ENCODE measurements around the gene MORN2. TPM values are rescaled to one million over a fixed set of nuclear protein-coding genes. Genes with fewer than 3 reads are reported as not detected.

MORN2 gene
- total RNA-seq, 4 donors from 2014 or later: 6.1 to 17.2 (median 10.3) TPM

DNA sequence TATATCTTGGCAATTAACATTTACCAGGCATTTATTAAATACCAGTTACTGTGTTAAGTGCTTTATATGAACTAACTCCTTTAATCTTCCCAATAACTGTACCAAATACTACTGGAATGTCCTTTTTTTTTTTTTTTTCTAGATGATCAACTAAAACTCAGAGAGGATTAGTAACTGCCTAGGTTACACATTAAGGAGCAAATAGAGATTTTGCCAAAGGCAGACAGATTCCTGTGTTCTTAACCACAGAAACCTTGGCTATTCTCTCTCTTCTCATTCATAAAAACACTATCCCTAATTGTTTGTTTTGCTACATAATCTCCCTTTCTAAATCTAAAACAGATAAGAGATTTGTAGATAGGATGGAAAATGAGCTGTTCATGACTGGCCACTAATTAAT, 13.3 kb upstream of the MORN2 start:
- Histone ChIP-seq H3K4me1 (no peaks in the 10 kb centered on the region), H3K27me3 (no peaks in the 10 kb centered on the region), H3K27ac (no peak overlapping the region), H3K36me3 (peaks cover 0 to 78% (median 0%) of the 10 kb centered on the region in 3 donors), H3K9me3 (no peaks in the 10 kb centered on the region), H3K4me3 (no peak overlapping the region)
- TF ChIP-seq POLR2A (IDR thresholded peaks at IDR 0.05): no peak
- no peak for TF ChIP-seq EP300 (IDR thresholded peaks at IDR 0.05)
- TF ChIP-seq, protein P1, sequence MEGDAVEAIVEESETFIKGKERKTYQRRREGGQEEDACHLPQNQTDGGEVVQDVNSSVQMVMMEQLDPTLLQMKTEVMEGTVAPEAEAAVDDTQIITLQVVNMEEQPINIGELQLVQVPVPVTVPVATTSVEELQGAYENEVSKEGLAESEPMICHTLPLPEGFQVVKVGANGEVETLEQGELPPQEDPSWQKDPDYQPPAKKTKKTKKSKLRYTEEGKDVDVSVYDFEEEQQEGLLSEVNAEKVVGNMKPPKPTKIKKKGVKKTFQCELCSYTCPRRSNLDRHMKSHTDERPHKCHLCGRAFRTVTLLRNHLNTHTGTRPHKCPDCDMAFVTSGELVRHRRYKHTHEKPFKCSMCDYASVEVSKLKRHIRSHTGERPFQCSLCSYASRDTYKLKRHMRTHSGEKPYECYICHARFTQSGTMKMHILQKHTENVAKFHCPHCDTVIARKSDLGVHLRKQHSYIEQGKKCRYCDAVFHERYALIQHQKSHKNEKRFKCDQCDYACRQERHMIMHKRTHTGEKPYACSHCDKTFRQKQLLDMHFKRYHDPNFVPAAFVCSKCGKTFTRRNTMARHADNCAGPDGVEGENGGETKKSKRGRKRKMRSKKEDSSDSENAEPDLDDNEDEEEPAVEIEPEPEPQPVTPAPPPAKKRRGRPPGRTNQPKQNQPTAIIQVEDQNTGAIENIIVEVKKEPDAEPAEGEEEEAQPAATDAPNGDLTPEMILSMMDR (IDR thresholded peaks at IDR 0.05): no peak
- DNase-seq (ENCODE audit: low spot score in 2 of 2): no peak

DNA sequence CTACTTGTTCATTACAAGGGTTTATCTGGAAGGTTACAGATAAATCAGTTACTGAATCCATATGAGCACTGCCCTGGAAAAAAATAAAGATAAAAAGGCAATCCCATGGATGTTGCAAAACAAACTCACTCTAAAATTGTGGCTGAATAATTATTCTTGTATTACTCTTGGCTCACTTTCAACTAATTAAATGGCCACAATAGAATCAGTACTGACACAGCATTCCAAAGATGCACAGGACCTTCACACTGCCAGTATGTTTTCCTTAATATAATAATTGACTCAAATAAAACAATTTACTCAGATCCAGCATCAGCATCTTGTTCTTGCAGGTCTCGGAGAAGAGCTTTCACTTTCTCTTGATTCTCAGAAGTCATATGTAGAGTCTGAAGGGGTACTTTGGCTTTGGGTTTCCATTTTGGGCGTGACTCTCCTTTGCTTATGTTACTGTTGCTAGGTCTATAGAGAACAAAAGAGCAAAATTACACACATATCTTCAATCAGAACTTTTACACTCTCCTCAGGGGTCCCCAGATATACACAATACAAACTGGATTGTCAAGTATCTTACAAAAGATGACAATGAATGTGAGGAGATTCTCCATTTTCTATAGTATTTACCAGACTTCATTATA, 12.6 kb upstream of the MORN2 start:
- no peaks in the 10 kb centered on the region for H3K27me3 ChIP-seq
- WGBS, 2 donors: 86 to 94% methylated on average over 2 of the region's 2 CpGs
- H3K4me1 ChIP-seq: no peaks in the 10 kb centered on the region
- H3K36me3 ChIP-seq: peaks cover 0 to 78% (median 0%) of the 10 kb centered on the region in 3 donors
- TF ChIP-seq POLR2A (IDR thresholded peaks at IDR 0.05) (no peak), EP300 (IDR thresholded peaks at IDR 0.05) (no peak)
- TF ChIP-seq, protein P1 (IDR thresholded peaks at IDR 0.05): no peak
- no peak for DNase-seq (ENCODE audit: low spot score in 2 of 2)
- H3K9me3 ChIP-seq: no peaks in the 10 kb centered on the region
- H3K27ac ChIP-seq: no peak overlapping the region
- H3K4me3 ChIP-seq: no peak overlapping the region

DNA sequence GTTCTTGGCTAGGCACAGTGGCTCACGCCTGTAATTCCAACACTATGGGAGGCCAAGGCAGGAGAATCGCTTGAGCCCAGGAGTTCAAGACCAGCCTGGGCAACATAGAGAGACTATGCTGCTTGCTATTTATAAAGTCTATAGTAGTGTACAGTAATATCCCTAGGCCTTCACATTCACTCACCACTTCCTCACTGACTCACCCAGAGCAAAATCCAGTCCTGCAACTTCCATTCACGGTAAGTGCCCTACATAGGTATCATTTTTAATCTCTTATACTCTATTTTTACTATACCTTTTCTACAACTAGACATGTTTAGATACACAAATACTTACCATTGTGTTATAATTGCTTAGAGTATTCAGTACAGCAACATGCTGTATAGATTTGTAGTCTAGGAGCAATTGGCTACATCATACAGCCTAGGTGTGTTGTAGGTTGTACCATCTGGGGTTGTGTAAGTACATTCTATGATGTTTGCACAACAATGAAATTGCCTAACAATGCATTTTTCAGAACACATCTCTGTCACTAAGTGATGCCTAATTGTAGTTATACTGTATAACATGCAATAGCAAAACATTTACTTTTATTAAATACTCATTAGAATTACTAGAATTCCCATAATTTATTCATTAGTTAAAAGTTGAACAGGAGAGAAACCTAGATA, 8.9 kb upstream of the MORN2 start:
- Histone ChIP-seq H3K4me3 (no peak overlapping the region), H3K4me1 (no peaks in the 10 kb centered on the region), H3K27me3 (no peaks in the 10 kb centered on the region), H3K27ac (no peak overlapping the region), H3K9me3 (peaks cover 0 to 22% (median 0%) of the 10 kb centered on the region in 4 donors), H3K36me3 (peaks cover 0 to 46% (median 0%) of the 10 kb centered on the region in 3 donors)
- TF ChIP-seq, protein P1 (IDR thresholded peaks at IDR 0.05): no peak
- TF ChIP-seq EP300 (IDR thresholded peaks at IDR 0.05) (no peak), POLR2A (IDR thresholded peaks at IDR 0.05) (no peak)
- DNase-seq (ENCODE audit: low spot score in 2 of 2): no peak
- whole genome bisulfite sequencing, 2 donors: 94 to 95% methylated on average over 3 of the region's 3 CpGs

DNA sequence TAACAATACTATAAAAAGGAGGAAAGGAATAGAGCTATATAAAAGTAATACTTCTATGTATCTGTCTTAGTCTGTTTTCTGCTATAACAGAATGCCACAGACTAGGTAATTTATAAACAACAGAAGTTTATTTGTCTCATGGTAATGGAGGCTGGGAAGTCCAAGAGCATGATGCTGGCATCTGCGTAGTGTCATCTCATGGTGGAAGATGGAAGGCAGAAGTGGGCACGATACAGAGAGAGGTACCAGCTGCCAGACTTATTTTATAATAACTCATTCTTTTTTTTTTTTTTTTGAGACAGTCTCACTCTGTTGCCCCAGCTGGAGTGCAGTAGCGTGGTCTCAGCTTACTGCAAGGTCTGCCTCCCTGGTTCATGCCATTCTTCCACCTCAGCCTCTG, 4.3 kb upstream of the MORN2 start:
- TF ChIP-seq, protein P1 (IDR thresholded peaks at IDR 0.05): no peak
- TF ChIP-seq POLR2A (IDR thresholded peaks at IDR 0.05): no peak
- no peak for TF ChIP-seq EP300 (IDR thresholded peaks at IDR 0.05)
- DNase-seq (ENCODE audit: low spot score in 2 of 2): no peak
- 98 to 99% methylated on average over 3 of the region's 3 CpGs for whole genome bisulfite sequencing, 2 donors
- no peak overlapping the region for H3K27ac ChIP-seq
- H3K9me3 ChIP-seq: peaks cover 0 to 26% (median 0%) of the 10 kb centered on the region in 4 donors
- H3K36me3 ChIP-seq: peaks cover 0 to 25% (median 0%) of the 10 kb centered on the region in 3 donors
- peaks cover 0 to 11% (median 2%) of the 10 kb centered on the region in 4 donors for H3K4me1 ChIP-seq
- no peak overlapping the region for H3K4me3 ChIP-seq
- H3K27me3 ChIP-seq: no peaks in the 10 kb centered on the region

DNA sequence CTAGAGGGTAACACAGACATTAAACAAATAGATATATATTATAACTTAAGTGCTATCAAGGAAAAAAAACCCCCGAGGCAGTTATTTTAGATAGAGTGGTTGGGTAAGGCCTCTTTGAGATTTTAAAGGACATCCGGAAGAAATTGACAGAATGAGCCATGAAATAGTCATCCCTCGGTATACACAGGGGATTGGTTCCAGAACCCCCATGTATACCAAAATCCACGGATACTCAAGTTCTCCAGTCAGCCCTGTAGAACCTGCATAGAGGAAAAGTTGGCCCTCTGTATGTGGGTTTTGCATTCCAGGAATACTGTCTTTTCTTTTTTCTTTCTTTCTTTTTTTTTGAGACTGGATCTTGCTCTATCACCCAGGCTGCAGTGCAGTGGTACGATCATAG, 2.0 kb upstream of the MORN2 start:
- Histone ChIP-seq H3K4me3 (no peak overlapping the region), H3K4me1 (peaks cover 0 to 18% (median 4%) of the 10 kb centered on the region in 4 donors), H3K36me3 (peaks cover 0 to 12% (median 0%) of the 10 kb centered on the region in 3 donors), H3K9me3 (peaks cover 0 to 26% (median 0%) of the 10 kb centered on the region in 4 donors), H3K27me3 (no peaks in the 10 kb centered on the region), H3K27ac (no peak overlapping the region)
- TF ChIP-seq EP300 (IDR thresholded peaks at IDR 0.05) (no peak), POLR2A (IDR thresholded peaks at IDR 0.05) (no peak)
- TF ChIP-seq, protein P1 (IDR thresholded peaks at IDR 0.05): no peak
- DNase-seq (ENCODE audit: low spot score in 2 of 2): no peak
- 71 to 73% methylated on average over 5 of the region's 5 CpGs for WGBS, 2 donors
